ENCODE results near the gene RBMS2. TPM values are rescaled to one million over a fixed set of nuclear protein-coding genes. Genes with fewer than 3 reads are reported as not detected.
"Not testable (repeated sequence)": the region's sequence is repeated elsewhere in the genome, so short reads cannot be mapped to it uniquely, and the experiment has no call there.

Gene RBMS2
- 1.5 TPM for total RNA-seq

- H3K4me3 ChIP-seq (ENCODE audit: low read length) = peak within 1 kb of the TSS; percentile 45
- no peaks in the 10 kb centered on the region for H3K27me3 ChIP-seq (ENCODE audit: insufficient read depth, low read length)
- H3K4me1 ChIP-seq (ENCODE audit: insufficient read depth, low read length) = peaks cover 43% of the 10 kb centered on the region
- H3K9me3 ChIP-seq (ENCODE audit: low read depth, low read length) = no peaks in the 10 kb centered on the region
These were observed at the start of gene RBMS2 for GRCh38 chr12:56521590-56522371. Gene RBMS2 (plus strand): TSS chr12:56521820. CDS start chr12:56522024, 204 bp downstream.

GRCh38 chr12:56474389-56474788 is 47.2 kb upstream of the RBMS2 start:
- peaks cover 25% of the 10 kb centered on the region for H3K4me1 ChIP-seq (ENCODE audit: insufficient read depth, low read length)
- no peaks in the 10 kb centered on the region for H3K27me3 ChIP-seq (ENCODE audit: insufficient read depth, low read length)
- no peaks in the 10 kb centered on the region for H3K9me3 ChIP-seq (ENCODE audit: low read depth, low read length)
- no peak overlapping the region for H3K4me3 ChIP-seq (ENCODE audit: low read length)

- H3K4me1 ChIP-seq (ENCODE audit: insufficient read depth, low read length) = peaks cover 12% of the 10 kb centered on the region
- no peak overlapping the region for H3K4me3 ChIP-seq (ENCODE audit: low read length)
- H3K9me3 ChIP-seq (ENCODE audit: low read depth, low read length) = no peaks in the 10 kb centered on the region
- no peaks in the 10 kb centered on the region for H3K27me3 ChIP-seq (ENCODE audit: insufficient read depth, low read length)
These were observed 45.5 kb upstream of the RBMS2 start for GRCh38 chr12:56476143-56476542.

- Histone ChIP-seq H3K4me1 (ENCODE audit: insufficient read depth, low read length) (peaks cover 4% of the 10 kb centered on the region), H3K9me3 (ENCODE audit: low read depth, low read length) (no peaks in the 10 kb centered on the region), H3K4me3 (ENCODE audit: low read length) (no peak overlapping the region), H3K27me3 (ENCODE audit: insufficient read depth, low read length) (no peaks in the 10 kb centered on the region)
These were observed 44.6 kb upstream of the RBMS2 start for GRCh38 chr12:56476972-56477432.

- H3K4me3 ChIP-seq (ENCODE audit: low read length) = no peak overlapping the region
- H3K9me3 ChIP-seq (ENCODE audit: low read depth, low read length) = no peaks in the 10 kb centered on the region
- H3K4me1 ChIP-seq (ENCODE audit: insufficient read depth, low read length) = peaks cover 4% of the 10 kb centered on the region
- no peaks in the 10 kb centered on the region for H3K27me3 ChIP-seq (ENCODE audit: insufficient read depth, low read length)
These were observed 43.9 kb upstream of the RBMS2 start for GRCh38 chr12:56477521-56478225.

- no peak overlapping the region for H3K4me3 ChIP-seq (ENCODE audit: low read length)
- peaks cover 4% of the 10 kb centered on the region for H3K4me1 ChIP-seq (ENCODE audit: insufficient read depth, low read length)
- no peaks in the 10 kb centered on the region for H3K27me3 ChIP-seq (ENCODE audit: insufficient read depth, low read length)
- H3K9me3 ChIP-seq (ENCODE audit: low read depth, low read length) = no peaks in the 10 kb centered on the region
These were observed 42.0 kb upstream of the RBMS2 start for GRCh38 chr12:56479625-56480024.

- Histone ChIP-seq H3K27me3 (ENCODE audit: insufficient read depth, low read length) (peaks cover 19% of the 10 kb centered on the region), H3K9me3 (ENCODE audit: low read depth, low read length) (no peaks in the 10 kb centered on the region), H3K4me1 (ENCODE audit: insufficient read depth, low read length) (peaks cover 23% of the 10 kb centered on the region), H3K4me3 (ENCODE audit: low read length) (no peak overlapping the region)
These were observed 37.1 kb upstream of the RBMS2 start for GRCh38 chr12:56484566-56484965.

- Histone ChIP-seq H3K27me3 (ENCODE audit: insufficient read depth, low read length) (peaks cover 28% of the 10 kb centered on the region), H3K4me3 (ENCODE audit: low read length) (no peak overlapping the region), H3K4me1 (ENCODE audit: insufficient read depth, low read length) (peaks cover 19% of the 10 kb centered on the region), H3K9me3 (ENCODE audit: low read depth, low read length) (no peaks in the 10 kb centered on the region)
These were observed 34.9 kb upstream of the RBMS2 start for GRCh38 chr12:56486694-56487093.

- Histone ChIP-seq H3K4me1 (ENCODE audit: insufficient read depth, low read length) (peaks cover 19% of the 10 kb centered on the region), H3K9me3 (ENCODE audit: low read depth, low read length) (no peaks in the 10 kb centered on the region), H3K27me3 (ENCODE audit: insufficient read depth, low read length) (peaks cover 29% of the 10 kb centered on the region), H3K4me3 (ENCODE audit: low read length) (peak overlapping the region; percentile 47)
These were observed 34.1 kb upstream of the RBMS2 start for GRCh38 chr12:56487448-56488040.

GRCh38 chr12:56488041-56488955 is 33.3 kb upstream of the RBMS2 start, which contains the start of gene GLS2:
Gene GLS2 (minus strand): TSS chr12:56488161. CDS start chr12:56488118, 43 bp downstream.
- H3K4me1 ChIP-seq (ENCODE audit: insufficient read depth, low read length) = peaks cover 19% of the 10 kb centered on the region
- H3K27me3 ChIP-seq (ENCODE audit: insufficient read depth, low read length) = peaks cover 31% of the 10 kb centered on the region
- peak within 1 kb of the TSS; percentile 47 for H3K4me3 ChIP-seq (ENCODE audit: low read length)
- no peaks in the 10 kb centered on the region for H3K9me3 ChIP-seq (ENCODE audit: low read depth, low read length)

- Histone ChIP-seq H3K4me3 (ENCODE audit: low read length) (no peak overlapping the region), H3K27me3 (ENCODE audit: insufficient read depth, low read length) (peaks cover 31% of the 10 kb centered on the region), H3K9me3 (ENCODE audit: low read depth, low read length) (no peaks in the 10 kb centered on the region), H3K4me1 (ENCODE audit: insufficient read depth, low read length) (peaks cover 19% of the 10 kb centered on the region)
These were observed 31.3 kb upstream of the RBMS2 start for GRCh38 chr12:56490360-56490759.

- H3K27me3 ChIP-seq (ENCODE audit: insufficient read depth, low read length) = peaks cover 21% of the 10 kb centered on the region
- not testable (repeated sequence) for H3K4me1 ChIP-seq (ENCODE audit: insufficient read depth, low read length); H3K9me3 ChIP-seq (ENCODE audit: low read depth, low read length); H3K4me3 ChIP-seq (ENCODE audit: low read length)
These were observed 28.1 kb upstream of the RBMS2 start for GRCh38 chr12:56493409-56494105.

- not testable (repeated sequence) for H3K4me3 ChIP-seq (ENCODE audit: low read length); H3K4me1 ChIP-seq (ENCODE audit: insufficient read depth, low read length); H3K9me3 ChIP-seq (ENCODE audit: low read depth, low read length)
- peaks cover 16% of the 10 kb centered on the region for H3K27me3 ChIP-seq (ENCODE audit: insufficient read depth, low read length)
These were observed 27.6 kb upstream of the RBMS2 start for GRCh38 chr12:56494106-56494415.

- not testable (repeated sequence) for H3K4me1 ChIP-seq (ENCODE audit: insufficient read depth, low read length); H3K9me3 ChIP-seq (ENCODE audit: low read depth, low read length); H3K4me3 ChIP-seq (ENCODE audit: low read length)
- H3K27me3 ChIP-seq (ENCODE audit: insufficient read depth, low read length) = peaks cover 12% of the 10 kb centered on the region
These were observed 27.1 kb upstream of the RBMS2 start for GRCh38 chr12:56494481-56494880.
